Islet of Langerhans (tissue), 1 donor: Measurements from ENCODE around the gene TRPM6.

ENCODE experiments used
- FAIRE-seq: peaks from one replicate; lab custom pipeline; 2011; peaks lifted over from hg19 to GRCh38; lab: Jason Lieb, UNC

The TRPM6 gene

GRCh38 chr9:74697535-74697934, 190.2 kb downstream of the TRPM6 start:
- FAIRE-seq = no peak

GRCh38 chr9:74696520-74696919, 191.2 kb downstream of the TRPM6 start:
- FAIRE-seq = no peak

GRCh38 chr9:74691058-74691457, 196.7 kb downstream of the TRPM6 start:
- FAIRE-seq = no peak

- no peak for FAIRE-seq
Measured at GRCh38 chr9:74683322-74683721, 204.4 kb downstream of the TRPM6 start.

- FAIRE-seq = no peak
Measured at GRCh38 chr9:74681906-74682305, 205.8 kb downstream of the TRPM6 start.

GRCh38 chr9:74674077-74674476, 213.6 kb downstream of the TRPM6 start:
- no peak for FAIRE-seq
